GM12801 (cell line): ENCODE data around the gene MRGPRG.

Experiments used
- TF ChIP-seq, protein P1 (sequence below): IDR thresholded peaks from one replicate; pipeline ENCODE4 v1.5.1; 2011; ENCODE audit warnings: control low read depth; ENCODE audit not compliant: insufficient read length; ENCODE audit errors: extremely low read depth

Gene MRGPRG, protein sequence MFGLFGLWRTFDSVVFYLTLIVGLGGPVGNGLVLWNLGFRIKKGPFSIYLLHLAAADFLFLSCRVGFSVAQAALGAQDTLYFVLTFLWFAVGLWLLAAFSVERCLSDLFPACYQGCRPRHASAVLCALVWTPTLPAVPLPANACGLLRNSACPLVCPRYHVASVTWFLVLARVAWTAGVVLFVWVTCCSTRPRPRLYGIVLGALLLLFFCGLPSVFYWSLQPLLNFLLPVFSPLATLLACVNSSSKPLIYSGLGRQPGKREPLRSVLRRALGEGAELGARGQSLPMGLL

DNA sequence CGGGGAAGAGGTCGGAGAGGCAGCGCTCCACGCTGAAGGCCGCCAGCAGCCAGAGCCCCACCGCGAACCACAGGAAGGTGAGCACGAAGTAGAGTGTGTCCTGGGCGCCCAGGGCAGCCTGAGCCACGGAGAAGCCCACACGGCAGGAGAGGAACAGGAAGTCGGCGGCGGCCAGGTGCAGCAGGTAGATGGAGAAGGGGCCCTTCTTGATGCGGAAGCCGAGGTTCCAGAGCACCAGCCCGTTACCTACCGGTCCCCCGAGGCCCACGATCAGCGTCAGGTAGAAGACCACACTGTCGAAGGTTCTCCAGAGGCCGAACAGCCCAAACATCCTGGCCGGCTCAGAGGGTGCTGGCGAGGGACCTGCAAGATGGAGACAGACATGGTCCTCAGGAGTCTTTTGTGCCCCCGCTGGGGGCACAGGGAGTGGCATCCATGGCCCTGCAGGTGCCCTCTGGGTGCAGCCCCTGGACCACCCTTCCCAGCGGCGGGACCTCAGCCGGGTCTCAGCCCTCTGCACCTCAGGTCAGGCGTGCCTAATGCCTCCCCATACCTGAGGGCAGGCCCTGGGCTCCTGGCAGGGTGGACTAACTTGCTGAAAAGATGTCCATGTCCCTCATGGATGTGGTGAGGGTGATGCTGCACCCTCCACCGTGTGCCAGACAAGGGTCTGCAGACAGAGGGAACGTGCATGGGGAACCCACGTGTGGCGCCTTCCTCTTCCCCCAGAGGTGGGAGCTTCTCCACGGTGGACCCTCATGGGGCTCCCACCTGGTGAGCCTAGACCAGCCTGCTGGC is at the start of gene MRGPRG:
Gene MRGPRG, minus strand, starts transcription at position 331 of the 798 bp plus-strand sequence. Its CDS starts 0 bp downstream, at position 331.
- TF ChIP-seq, protein P1, sequence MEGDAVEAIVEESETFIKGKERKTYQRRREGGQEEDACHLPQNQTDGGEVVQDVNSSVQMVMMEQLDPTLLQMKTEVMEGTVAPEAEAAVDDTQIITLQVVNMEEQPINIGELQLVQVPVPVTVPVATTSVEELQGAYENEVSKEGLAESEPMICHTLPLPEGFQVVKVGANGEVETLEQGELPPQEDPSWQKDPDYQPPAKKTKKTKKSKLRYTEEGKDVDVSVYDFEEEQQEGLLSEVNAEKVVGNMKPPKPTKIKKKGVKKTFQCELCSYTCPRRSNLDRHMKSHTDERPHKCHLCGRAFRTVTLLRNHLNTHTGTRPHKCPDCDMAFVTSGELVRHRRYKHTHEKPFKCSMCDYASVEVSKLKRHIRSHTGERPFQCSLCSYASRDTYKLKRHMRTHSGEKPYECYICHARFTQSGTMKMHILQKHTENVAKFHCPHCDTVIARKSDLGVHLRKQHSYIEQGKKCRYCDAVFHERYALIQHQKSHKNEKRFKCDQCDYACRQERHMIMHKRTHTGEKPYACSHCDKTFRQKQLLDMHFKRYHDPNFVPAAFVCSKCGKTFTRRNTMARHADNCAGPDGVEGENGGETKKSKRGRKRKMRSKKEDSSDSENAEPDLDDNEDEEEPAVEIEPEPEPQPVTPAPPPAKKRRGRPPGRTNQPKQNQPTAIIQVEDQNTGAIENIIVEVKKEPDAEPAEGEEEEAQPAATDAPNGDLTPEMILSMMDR = no peak

DNA sequence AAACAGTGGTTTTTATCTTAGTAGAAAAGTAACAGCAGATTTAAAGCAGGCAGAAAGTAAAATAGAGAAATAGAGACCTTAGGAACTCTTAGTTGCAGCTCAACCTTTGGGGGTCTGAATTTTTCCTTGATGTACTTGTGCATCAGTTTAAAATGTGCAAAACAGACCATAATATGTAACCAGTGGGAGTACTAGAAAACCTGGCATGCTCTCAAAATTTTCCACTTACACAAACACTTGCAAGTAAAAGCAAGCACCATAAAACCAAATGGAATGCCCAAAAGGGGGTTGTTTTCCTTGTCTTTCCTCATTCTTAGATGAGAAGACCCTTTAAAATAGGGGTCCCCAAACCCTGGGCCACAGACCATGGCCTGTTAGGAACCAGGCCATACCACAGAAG is 26.5 kb upstream of the MRGPRG start:
- TF ChIP-seq, protein P1 = no peak

DNA sequence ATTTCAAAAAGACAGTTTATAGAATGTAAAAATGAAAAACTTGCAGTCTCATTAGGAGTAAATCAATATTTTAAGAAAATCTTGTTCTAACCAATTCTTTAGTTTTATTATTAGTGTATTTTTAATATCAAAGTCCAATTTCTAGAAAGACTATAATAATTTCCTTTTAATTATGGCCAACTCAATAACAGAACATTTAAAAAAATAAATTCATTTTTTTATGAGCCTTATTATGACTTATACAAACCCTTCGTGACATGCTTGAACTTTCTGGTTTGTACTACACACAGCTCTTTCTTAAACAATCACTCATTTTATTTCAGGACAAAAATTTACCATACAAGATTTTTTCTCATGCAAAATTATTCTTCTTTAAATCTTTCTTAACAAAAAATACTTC is 25.3 kb upstream of the MRGPRG start:
- TF ChIP-seq, protein P1 = no peak

DNA sequence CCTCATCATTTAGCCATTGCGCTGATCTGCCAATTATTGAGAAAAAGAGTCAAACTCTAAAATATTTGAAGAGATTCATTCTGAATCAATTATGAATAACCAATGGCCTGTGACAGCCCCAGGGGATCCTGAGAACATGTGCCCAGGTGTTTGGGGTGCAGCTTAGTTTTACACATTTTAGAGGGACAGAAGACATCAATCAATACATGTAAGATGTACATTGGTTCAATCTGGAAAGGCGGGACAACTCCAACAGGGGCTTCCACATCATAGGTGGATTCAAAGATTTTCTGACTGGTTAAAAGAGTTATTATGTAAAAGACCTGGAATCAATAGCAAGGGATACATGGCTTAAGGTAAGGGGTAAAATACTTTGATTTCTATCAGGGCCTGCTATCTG is 18.5 kb upstream of the MRGPRG start:
- TF ChIP-seq, protein P1 = no peak

DNA sequence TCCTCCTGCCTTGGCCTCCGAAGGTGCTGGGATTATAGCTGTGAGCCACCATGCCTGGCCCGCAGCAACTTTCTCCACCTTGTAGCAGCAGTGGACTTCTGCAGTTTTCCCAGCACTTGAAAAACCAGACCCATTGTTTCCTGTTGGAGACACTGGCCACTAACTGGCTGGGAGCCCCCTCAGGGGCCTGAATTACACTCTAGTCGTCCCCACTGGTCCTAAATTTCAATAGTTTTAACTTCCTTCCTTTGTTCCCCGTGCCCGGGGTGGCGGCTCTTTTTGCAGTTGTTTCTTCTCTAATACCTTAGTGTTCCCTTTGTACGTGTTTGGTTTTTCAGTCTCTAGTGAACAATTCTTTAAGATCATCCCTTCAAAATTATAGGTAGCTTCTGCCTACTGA is 16.2 kb upstream of the MRGPRG start:
- TF ChIP-seq, protein P1 = no peak

DNA sequence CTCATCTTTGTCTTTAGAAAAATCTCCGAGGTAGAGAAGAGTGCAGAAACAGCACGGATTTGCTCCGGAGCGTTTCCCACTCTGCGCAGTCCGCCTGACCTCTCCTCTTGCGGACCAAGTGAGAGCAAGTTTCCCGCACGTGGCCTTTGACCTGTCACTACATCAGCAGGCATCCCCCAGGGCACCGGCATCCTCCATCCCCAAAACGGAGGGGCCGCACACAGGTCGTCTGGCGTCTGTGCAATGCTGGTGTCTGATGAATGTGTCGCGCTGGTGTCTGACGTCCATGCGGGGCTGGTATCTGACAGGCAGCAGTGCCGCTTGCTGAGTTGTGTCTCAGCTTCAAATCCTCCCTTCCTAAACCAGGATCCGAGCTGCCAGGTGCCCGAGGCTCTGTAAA is 14.3 kb upstream of the MRGPRG start:
- TF ChIP-seq, protein P1 = no peak

DNA sequence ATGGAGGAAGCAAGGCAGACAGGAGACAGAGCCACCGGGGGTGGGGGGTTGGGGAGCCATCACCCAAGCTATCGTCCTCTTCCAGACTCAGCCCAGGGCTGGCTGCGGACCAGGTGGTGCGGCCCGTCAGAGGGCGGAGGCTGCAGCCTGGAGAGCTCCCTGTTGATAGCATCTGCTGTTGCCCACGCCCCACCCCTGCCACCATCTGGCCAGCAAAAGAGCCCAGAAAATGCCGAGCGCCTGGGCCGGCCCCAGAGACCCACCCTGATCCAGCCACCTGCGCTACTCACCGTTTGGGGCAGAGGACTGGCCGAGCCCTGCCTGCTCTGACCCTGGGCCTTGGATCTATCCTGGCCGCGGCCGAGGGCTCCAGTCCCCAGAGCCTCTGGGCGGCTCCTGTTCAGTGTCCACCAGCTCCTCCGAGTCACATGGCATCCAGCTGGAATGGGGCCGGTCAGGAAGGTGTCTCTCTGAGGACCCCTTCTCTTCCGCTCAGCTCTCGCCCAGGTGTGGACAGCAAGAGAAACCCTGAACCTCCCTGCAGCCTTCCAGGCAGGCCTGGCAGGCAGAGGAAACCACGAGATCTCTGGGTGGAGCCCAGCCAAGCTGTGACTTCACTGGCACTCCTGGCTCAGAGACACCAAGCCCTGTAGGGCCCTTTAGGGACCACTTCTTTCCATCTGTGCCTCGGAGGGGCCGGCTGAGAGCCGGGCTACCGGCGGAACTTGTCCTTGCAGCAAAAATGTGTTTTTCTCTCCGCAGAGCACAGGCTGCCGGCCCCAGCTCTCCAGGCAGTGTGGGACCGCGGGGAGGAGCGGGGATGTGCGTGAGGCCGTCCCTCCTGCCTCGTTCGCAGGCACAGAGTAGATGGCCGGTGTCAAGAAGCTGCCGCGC is 13.5 kb upstream of the MRGPRG start, which contains the start of gene MRGPRE:
Gene MRGPRE, minus strand, starts transcription at position 567 of the 894 bp plus-strand sequence. CDS start 3,618 bp downstream, outside the sequence.
- TF ChIP-seq, protein P1 = no peak
